Stomach (tissue), 9 donors: ENCODE measurements around the gene EPDR1. TPM values are rescaled to one million over a fixed set of nuclear protein-coding genes. Genes with fewer than 3 reads are reported as not detected.

Source experiments
- DNase-seq, 2 donors: peaks; one replicate each; pipeline versions ENCODE4 v3.0.0 to v3.0.0-alpha.2; 2013 to 2019
- H3K27ac ChIP-seq, 5 donors: fragments of 200-600 bp in 4 of 5; sonication (generic) in 4 of 5; one replicate each; pipeline ENCODE4 v1.5.1; 2013 to 2019; ENCODE audit warnings: mild to moderate bottlenecking in 1 of 5, moderate library complexity in 1 of 5
- H3K27me3 ChIP-seq, 3 donors: fragments of 200-600 bp; sonication (generic); one replicate each; pipeline ENCODE4 v1.5.1; 2017 to 2019; ENCODE audit warnings: mixed run types in 1 of 3
- H3K36me3 ChIP-seq, 4 donors: fragments of 200-600 bp; sonication (generic); 1 replicate in 3 of 4; 2 replicates in 1 of 4; pipeline ENCODE4 v1.5.1; 2016 to 2019
- H3K4me1 ChIP-seq, 4 donors: fragments of 200-600 bp; sonication (generic); one replicate each; pipeline ENCODE4 v1.5.1; 2016 to 2019
- H3K4me3 ChIP-seq, 4 donors: fragments of 200-600 bp; sonication (generic) in 3 of 4; one replicate each; pipeline ENCODE4 v1.5.1; 2016 to 2019; ENCODE audit warnings: mild to moderate bottlenecking in 1 of 4
- H3K9me3 ChIP-seq, 4 donors: fragments of 200-600 bp; sonication (generic); one replicate each; pipeline ENCODE4 v1.5.1; 2016 to 2019
- CTCF ChIP-seq, 7 experiments: fragments of 450-650 bp in 4 of 7; fragments of 200-600 bp in 3 of 7; sonication (generic) in 3 of 7; IDR thresholded peaks; one replicate each; pipeline ENCODE4 v1.5.1; 2016 to 2019; ENCODE audit warnings: antibody characterized with exemption in 7 of 7, control low read depth in 2 of 7, mild to moderate bottlenecking in 1 of 7
- EP300 ChIP-seq: sonication (generic); formaldehyde crosslinking; IDR thresholded peaks from one replicate; pipeline ENCODE4 v1.6.1; 2017; ENCODE audit warnings: antibody characterized with exemption
- POLR2A ChIP-seq, 4 donors: fragments of 450-650 bp; IDR thresholded peaks; one replicate each; pipeline ENCODE4 v1.6.1; 2016; ENCODE audit warnings: antibody characterized with exemption in 4 of 4, control low read depth in 2 of 4, mild to moderate bottlenecking in 1 of 4, moderate library complexity in 1 of 4
- POLR2AphosphoS5 ChIP-seq, 3 donors: sonication (generic); formaldehyde crosslinking; IDR thresholded peaks; one replicate each; pipeline ENCODE4 v1.6.1; 2016; ENCODE audit warnings: antibody characterized with exemption in 3 of 3
- WGBS, 5 donors: extraction: QIAGEN DNeasy Blood & Tissue Kit in 3 of 5; methylation state at CpG; one replicate each; pipeline versions ENCODE4 v1.1.5 to v1.1.7; 2013 to 2018; 5-methylcytosine and 5-hydroxymethylcytosine counted together
- intact Hi-C: fragments of 100-400 bp; cut with DNase I; formaldehyde crosslinking; loops from one replicate; pipeline ENCODE4 v1.15.1; 2023; ENCODE audit warnings: low total_unique reads
- polyA plus RNA-seq, 3 donors: library from polyadenylated mRNA; stranded (reverse); fragments of 200-250 nt; gene quantifications; one replicate each; pipeline ENCODE4 v1.2.3, GENCODE V29; 2013
- total RNA-seq, 5 donors: library from RNA; depleted of rRNA; stranded (reverse); fragments of >200 nt; gene quantifications; one replicate each; pipeline versions ENCODE4 v1.1.0 to v1.2.3, GENCODE V29; 2014 to 2016
- donor health status: healthy with polysubstance abuse.
- donor health status: Bipolar disorder and iron deficiency.
- donor health status: healthy.

Gene EPDR1
- total and polyA plus RNA-seq, 8 donors: 1.2 to 11.7 (median 2.6) TPM; not detected in 1

DNA sequence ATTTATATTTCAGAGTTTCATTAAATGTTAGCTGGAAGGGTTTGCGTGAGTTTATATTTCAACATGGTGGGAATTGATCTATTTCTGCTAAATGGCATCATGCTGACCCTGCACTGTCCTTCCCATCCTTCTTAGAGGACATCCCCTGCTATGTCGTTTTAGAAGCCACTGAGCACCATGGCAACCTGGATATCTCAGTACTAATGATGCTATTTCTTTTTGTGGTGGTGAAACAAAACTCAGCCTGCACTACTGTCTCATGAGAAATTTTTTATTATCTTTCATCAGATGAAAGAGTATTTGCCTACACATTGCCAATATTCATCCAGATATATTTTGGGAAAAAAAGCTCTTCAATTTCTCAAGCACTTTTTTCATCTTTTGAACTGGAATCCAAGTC, 12.1 kb downstream of the EPDR1 start:
- H3K36me3 ChIP-seq: no peaks in the 10 kb centered on the region
- intact Hi-C loops: no loop called here
- H3K27ac ChIP-seq: no peak overlapping the region
- H3K9me3 ChIP-seq: peaks cover 0 to 7% (median 0%) of the 10 kb centered on the region in 4 donors
- no peaks in the 10 kb centered on the region for H3K27me3 ChIP-seq
- H3K4me1 ChIP-seq: no peaks in the 10 kb centered on the region
- WGBS, 5 donors: 72 to 80% (median 76%) methylated on average over 2 of the region's 2 CpGs
- no peak for DNase-seq
- H3K4me3 ChIP-seq: no peak overlapping the region
- TF ChIP-seq POLR2A (IDR thresholded peaks at IDR 0.05) (no peak), CTCF (IDR thresholded peaks at IDR 0.05) (no peak), POLR2AphosphoS5 (IDR thresholded peaks at IDR 0.05) (no peak), EP300 (no peak)

DNA sequence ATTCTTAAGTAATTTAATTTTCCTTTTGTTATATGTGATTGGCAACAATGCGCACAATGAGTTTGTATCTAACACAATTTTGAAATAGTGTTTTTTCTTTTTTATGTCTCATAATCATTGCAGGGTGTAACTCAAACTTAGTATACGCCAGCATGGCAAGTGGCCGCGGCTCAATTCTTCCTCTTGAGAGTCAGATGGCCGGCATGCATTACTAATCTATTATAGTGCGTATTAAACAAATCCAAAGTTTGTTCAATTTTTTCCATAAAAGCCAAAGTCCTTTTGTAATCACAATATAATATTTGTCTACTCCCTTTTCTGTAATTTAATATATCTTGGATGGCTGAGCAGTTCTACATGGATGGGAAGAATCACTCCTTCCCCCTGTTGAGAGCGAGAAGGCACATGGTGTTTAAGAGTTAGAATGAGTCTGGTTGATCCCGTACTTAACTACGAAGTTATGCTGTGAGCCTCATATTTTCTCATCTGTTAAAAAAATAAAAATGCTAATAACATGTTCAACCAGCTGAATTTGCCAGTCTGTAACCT, 12.7 kb downstream of the EPDR1 start:
- Histone ChIP-seq H3K9me3 (peaks cover 0 to 9% (median 0%) of the 10 kb centered on the region in 4 donors), H3K4me3 (no peak overlapping the region), H3K4me1 (no peaks in the 10 kb centered on the region), H3K36me3 (no peaks in the 10 kb centered on the region), H3K27me3 (no peaks in the 10 kb centered on the region), H3K27ac (no peak overlapping the region)
- WGBS, 5 donors: 80 to 92% (median 86%) methylated on average over 9 of the region's 9 CpGs
- no peak for TF ChIP-seq POLR2A (IDR thresholded peaks at IDR 0.05)
- TF ChIP-seq POLR2AphosphoS5 (IDR thresholded peaks at IDR 0.05): no peak
- TF ChIP-seq EP300: no peak
- no peak for TF ChIP-seq CTCF (IDR thresholded peaks at IDR 0.05)
- intact Hi-C loops: no loop called here
- no peak for DNase-seq

DNA sequence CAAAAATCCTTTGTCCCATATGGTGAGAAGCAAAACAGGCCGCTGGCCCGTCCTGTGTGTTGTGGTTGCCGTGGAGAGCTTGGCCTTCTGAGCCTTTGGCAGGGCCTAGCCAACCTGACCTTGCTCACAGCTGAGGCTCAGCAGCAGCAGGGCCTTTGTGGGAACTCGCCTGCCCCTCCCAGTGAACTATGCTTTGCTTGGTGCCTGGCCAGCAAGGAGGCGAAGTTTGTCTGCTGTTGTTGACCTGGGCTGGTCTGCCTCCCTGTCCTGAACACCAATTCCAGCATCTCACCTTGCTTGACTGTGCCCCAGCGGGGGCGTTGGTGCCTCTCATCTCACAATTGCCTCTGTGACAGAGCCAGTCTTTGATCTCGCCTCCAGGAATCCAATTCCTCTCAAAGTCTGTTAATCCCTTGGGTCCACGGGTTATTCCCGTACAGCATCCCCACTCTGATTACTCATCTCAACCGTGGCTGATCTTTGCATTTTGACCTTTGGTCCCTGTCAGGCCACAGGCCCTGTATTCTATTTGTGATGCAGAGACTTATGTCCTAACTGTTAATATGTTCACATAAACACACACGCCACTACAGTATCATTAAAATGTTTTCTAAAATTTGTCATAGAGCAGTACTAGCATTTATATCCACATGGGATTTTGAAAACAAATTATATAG, 22.6 kb downstream of the EPDR1 start:
- TF ChIP-seq EP300: no peak
- TF ChIP-seq POLR2AphosphoS5 (IDR thresholded peaks at IDR 0.05): no peak
- TF ChIP-seq CTCF (IDR thresholded peaks at IDR 0.05): no peak
- TF ChIP-seq POLR2A (IDR thresholded peaks at IDR 0.05): no peak
- peak in 1 of 2 donors; percentile 56 for DNase-seq
- H3K4me3 ChIP-seq: no peak overlapping the region
- intact Hi-C loops: no loop called here
- peaks cover 0 to 19% (median 6%) of the 10 kb centered on the region in 4 donors for H3K4me1 ChIP-seq
- H3K27ac ChIP-seq: peak overlapping the region in 3 of 5 donors; percentile 36 to 52 (median 42)
- peaks cover 0 to 13% (median 0%) of the 10 kb centered on the region in 4 donors for H3K9me3 ChIP-seq
- H3K36me3 ChIP-seq: no peaks in the 10 kb centered on the region
- no peaks in the 10 kb centered on the region for H3K27me3 ChIP-seq
- 36 to 48% (median 39%) methylated on average over 12 of the region's 12 CpGs for WGBS, 5 donors

- peak in 1 of 2 donors; percentile 34 for DNase-seq
- WGBS, 5 donors: 54 to 73% (median 65%) methylated on average over 8 of the region's 8 CpGs
- intact Hi-C loops: no loop called here
- Histone ChIP-seq H3K27me3 (no peaks in the 10 kb centered on the region), H3K4me3 (no peak overlapping the region), H3K4me1 (peaks cover 0 to 19% (median 6%) of the 10 kb centered on the region in 4 donors), H3K27ac (peak overlapping the region in 3 of 5 donors; percentile 36 to 57 (median 52)), H3K9me3 (peaks cover 0 to 6% (median 0%) of the 10 kb centered on the region in 4 donors), H3K36me3 (no peaks in the 10 kb centered on the region)
- TF ChIP-seq POLR2AphosphoS5 (IDR thresholded peaks at IDR 0.05): no peak
- TF ChIP-seq CTCF (IDR thresholded peaks at IDR 0.05): no peak
- no peak for TF ChIP-seq POLR2A (IDR thresholded peaks at IDR 0.05)
- no peak for TF ChIP-seq EP300
Measured at GRCh38 chr7:37943905-37944736, 23.7 kb downstream of the EPDR1 start.
